Duodenal mucosa (tissue), 2 donors: ENCODE measurements around the gene DNAJC8.

Source experiments
- H3K27ac ChIP-seq: one replicate; pipeline ENCODE4 v1.7.0; 2013; ENCODE audit warnings: low read depth, low read length
- H3K27me3 ChIP-seq, 2 donors: one replicate each; pipeline ENCODE4 v1.7.0; 2013; ENCODE audit warnings: low read length in 2 of 2, control low read depth in 1 of 2; ENCODE audit not compliant: insufficient read depth in 2 of 2, control insufficient read depth in 1 of 2
- H3K36me3 ChIP-seq, 2 donors: one replicate each; pipeline ENCODE4 v1.7.0; 2013; ENCODE audit warnings: low read length in 2 of 2, control low read depth in 1 of 2; ENCODE audit not compliant: insufficient read depth in 2 of 2, control insufficient read depth in 1 of 2
- H3K4me1 ChIP-seq, 2 donors: one replicate each; pipeline ENCODE4 v1.7.0; 2013; ENCODE audit warnings: low read length in 2 of 2, control low read depth in 1 of 2; ENCODE audit not compliant: insufficient read depth in 2 of 2, control insufficient read depth in 1 of 2
- H3K4me3 ChIP-seq, 2 donors: one replicate each; pipeline ENCODE4 v1.7.0; 2013; ENCODE audit warnings: low read length in 2 of 2, low read depth in 1 of 2
- H3K9ac ChIP-seq, 2 donors: one replicate each; pipeline ENCODE4 v1.7.0; 2013; ENCODE audit warnings: low read length in 2 of 2, low read depth in 1 of 2
- H3K9me3 ChIP-seq, 2 donors: one replicate each; pipeline ENCODE4 v1.7.0; 2013; ENCODE audit warnings: low read length in 2 of 2, control low read depth in 1 of 2; ENCODE audit not compliant: control insufficient read depth in 1 of 2

The DNAJC8 gene

DNA sequence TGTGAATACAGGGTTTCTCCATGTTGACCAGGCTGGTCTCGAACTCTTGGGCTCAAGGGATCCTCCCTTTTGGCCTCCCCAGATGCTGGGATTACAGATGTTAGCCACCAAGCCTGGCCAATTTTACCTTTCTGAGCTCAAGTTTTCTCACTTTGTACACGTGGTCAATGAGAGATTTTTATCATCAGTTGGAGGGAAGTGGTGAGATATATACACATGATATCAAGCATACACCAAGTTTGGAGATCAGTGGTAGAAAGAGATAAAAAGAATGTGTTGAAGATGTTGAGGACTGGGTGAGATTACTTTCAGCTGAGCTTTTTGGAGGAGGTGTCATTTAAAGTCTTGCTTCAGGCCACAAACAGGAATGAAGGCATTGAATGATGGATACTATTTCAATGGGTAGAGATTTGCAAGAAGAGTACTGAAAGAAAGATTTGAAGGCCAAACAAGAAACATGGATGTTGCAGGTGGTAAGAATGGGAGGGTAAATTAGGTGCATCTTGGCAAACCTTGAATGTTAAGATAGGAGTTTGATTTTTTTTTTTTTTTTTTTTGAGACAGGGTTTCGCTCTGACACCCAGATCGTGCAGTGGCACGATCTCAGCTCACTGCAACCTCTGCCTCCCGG is 23.5 kb upstream of the DNAJC8 start:
- Histone ChIP-seq H3K9me3 (no peaks in the 10 kb centered on the region), H3K27ac (no peak overlapping the region), H3K36me3 (no peaks in the 10 kb centered on the region), H3K4me1 (peaks cover 9 to 19% of the 10 kb centered on the region in 2 donors), H3K27me3 (no peaks in the 10 kb centered on the region), H3K4me3 (no peak overlapping the region), H3K9ac (no peak overlapping the region)

DNA sequence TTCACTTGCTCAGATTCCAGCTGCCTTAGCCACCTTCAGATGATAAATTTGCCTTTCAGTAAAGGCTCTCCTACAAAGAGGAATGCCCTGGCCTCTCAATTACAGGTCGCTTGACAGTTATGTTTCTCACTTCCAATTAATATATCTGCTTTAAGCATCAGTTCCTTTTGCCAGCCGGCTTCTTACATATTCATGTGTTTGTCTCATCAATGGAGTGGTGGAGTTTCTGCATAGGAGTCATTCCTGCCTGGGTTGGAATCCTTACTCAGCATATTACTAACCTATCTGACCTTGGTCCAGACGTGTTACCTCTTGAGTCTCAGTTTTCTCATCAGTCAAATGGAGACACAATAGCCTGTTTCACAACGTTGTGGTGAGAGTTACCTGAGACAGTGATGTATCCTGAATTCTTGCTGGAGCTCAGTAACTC is 17.1 kb upstream of the DNAJC8 start:
- Histone ChIP-seq H3K4me1 (peaks cover 22 to 29% of the 10 kb centered on the region in 2 donors), H3K9ac (no peak overlapping the region), H3K4me3 (no peak overlapping the region), H3K36me3 (no peaks in the 10 kb centered on the region), H3K27ac (no peak overlapping the region), H3K27me3 (no peaks in the 10 kb centered on the region), H3K9me3 (no peaks in the 10 kb centered on the region)

- Histone ChIP-seq H3K9ac (peak overlapping the region in 1 of 2 donors; percentile 52), H3K4me3 (peak overlapping the region; percentile 36 to 66), H3K9me3 (no peaks in the 10 kb centered on the region), H3K27me3 (no peaks in the 10 kb centered on the region), H3K27ac (no peak overlapping the region), H3K36me3 (no peaks in the 10 kb centered on the region), H3K4me1 (peaks cover 28 to 35% of the 10 kb centered on the region in 2 donors)
These were observed 16.4 kb upstream of the DNAJC8 start for GRCh38 chr1:28249013-28249865.

DNA sequence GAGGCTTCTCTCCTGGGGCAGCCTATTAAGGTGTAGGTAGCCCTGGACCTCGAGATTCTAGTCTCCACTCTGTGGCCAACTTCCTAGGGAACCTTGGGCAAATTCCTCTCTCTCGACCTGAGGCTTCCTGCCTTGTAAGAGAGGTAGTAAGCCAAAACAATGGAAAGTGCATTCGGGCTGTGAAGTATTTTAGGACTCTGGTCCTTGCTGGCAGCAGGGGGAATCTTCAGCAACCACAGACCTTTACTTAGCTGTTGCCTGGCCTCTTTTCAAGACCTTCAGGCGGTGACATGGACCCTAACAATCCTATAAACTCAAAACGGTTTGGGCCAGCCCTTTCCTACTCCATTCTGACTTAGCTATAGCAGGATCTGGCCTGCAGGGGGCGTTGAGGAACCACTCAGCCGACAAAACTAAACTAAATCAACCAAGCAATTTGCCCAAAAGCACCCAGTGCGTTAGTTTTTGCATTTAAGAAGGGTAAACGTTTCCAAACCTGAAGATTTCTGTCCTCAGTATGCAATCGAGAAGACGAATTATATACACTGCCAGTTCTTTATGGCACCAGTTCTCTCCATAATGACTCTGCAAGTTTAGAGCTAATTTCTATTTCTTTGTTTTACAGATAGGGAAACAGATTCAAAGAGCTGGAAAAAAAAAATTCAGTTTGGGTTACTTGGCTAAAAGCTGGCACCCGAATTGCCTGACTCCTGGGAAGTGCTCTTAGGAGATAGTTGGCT is 15.6 kb upstream of the DNAJC8 start:
- Histone ChIP-seq H3K27ac (peak overlapping the region; percentile 67), H3K9ac (peak overlapping the region; percentile 50 to 52), H3K36me3 (no peaks in the 10 kb centered on the region), H3K27me3 (no peaks in the 10 kb centered on the region), H3K9me3 (no peaks in the 10 kb centered on the region), H3K4me1 (peaks cover 30 to 43% of the 10 kb centered on the region in 2 donors), H3K4me3 (peak overlapping the region; percentile 36 to 66)

DNA sequence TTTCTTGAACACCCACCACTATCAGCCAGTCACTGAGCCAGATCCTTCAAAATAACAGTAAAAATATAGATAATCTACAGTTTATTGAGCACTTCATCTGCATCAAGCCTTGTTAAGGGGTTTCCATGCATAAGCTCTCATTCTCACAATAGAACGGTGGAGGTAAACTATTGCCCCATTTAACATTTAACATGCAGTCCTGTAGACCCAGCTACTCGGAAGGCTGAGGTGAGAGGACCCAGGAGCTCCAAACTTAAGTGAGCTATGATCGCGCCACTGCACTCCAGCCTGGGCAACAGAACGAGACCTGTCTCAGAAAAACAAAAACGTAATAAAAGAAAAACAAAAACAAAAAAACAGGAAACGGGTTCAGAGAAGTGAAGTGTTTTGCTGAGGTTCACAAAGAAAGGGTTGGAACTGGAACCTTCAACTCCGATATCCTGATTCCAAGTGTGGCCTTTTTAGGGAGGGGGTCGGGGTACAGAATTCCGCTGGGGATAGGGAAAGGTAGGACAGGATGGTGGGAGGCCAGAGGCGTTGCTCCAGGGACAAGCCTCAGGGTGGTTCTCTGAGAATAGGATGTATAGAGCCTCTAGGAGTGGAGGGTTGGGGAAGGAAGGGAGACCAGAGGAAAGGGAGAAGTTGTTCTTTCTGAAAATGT is 14.9 kb upstream of the DNAJC8 start:
- Histone ChIP-seq H3K36me3 (no peaks in the 10 kb centered on the region), H3K4me3 (peak overlapping the region; percentile 64 to 66), H3K4me1 (peaks cover 34 to 50% of the 10 kb centered on the region in 2 donors), H3K27me3 (no peaks in the 10 kb centered on the region), H3K9me3 (no peaks in the 10 kb centered on the region), H3K9ac (peak overlapping the region; percentile 50 to 71), H3K27ac (peak overlapping the region; percentile 70)

DNA sequence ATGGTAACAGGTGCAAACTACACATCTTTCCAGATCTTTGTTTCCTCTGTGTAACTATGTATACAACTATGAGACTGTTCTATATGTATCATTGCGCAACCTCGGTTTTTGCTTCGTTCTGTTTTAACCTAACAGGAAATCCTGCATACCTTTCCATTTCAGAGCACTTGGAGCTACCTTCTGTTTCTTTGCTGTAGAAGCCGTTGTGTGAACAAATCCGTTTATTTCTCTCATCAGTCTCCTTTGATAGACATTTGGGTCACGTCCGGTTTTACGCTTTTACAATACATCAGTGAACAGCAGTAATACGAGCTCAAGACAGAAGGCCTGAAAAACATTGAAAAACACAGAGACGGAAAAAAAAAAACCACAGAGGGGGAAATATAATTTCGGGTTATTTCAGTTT is 13.6 kb upstream of the DNAJC8 start:
- peak overlapping the region; percentile 78 to 80 for H3K4me3 ChIP-seq
- no peaks in the 10 kb centered on the region for H3K36me3 ChIP-seq
- peaks cover 38 to 54% of the 10 kb centered on the region in 2 donors for H3K4me1 ChIP-seq
- H3K9me3 ChIP-seq, result no peaks in the 10 kb centered on the region
- H3K27me3 ChIP-seq, result no peaks in the 10 kb centered on the region
- peak overlapping the region; percentile 48 for H3K27ac ChIP-seq
- peak overlapping the region; percentile 69 to 70 for H3K9ac ChIP-seq

DNA sequence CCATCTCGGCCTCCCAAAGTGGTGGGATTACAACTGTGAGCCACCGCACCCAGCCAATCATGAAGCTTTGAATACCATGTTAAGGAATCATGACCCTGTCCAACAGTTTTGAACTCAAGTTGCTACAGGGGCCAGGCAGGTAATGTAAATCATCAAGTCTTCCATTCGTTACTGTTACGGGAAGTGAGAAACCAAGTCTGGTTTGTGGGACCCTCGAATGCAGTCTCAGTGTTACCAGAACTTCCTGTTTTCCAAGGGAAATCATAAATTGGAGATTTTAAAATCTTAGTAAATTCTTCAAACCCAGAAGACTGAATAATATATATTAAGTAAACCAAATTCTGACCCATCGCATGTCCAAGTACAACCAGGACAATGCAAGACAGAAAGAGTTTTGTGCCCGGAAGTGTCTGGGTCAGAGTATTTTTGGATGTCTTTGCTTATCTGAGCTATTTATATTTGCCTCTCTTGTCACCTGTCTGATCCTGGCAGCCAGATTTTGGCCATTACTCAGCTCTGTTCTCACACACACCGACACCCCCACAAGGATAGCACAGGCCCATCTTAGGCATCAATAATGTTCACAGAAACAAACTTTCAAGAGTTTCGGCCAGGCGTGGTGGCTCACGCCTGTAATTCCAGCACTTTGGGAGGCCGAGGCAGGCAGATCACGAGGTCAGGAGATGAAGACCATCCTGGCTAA is 11.9 kb upstream of the DNAJC8 start:
- no peaks in the 10 kb centered on the region for H3K27me3 ChIP-seq
- H3K27ac ChIP-seq, result peak overlapping the region; percentile 58
- peak overlapping the region; percentile 15 to 29 for H3K9ac ChIP-seq
- H3K4me3 ChIP-seq, result peak overlapping the region; percentile 46 to 48
- no peaks in the 10 kb centered on the region for H3K9me3 ChIP-seq
- peaks cover 3 to 4% of the 10 kb centered on the region in 2 donors for H3K36me3 ChIP-seq
- peaks cover 38 to 49% of the 10 kb centered on the region in 2 donors for H3K4me1 ChIP-seq

- Histone ChIP-seq H3K4me1 (peaks cover 30 to 43% of the 10 kb centered on the region in 2 donors), H3K9ac (peak overlapping the region; percentile 29 to 35), H3K27ac (no peak overlapping the region)
These were observed 11.0 kb upstream of the DNAJC8 start for GRCh38 chr1:28243685-28244311.

More at GRCh38 chr1:28243685-28244311, 11.0 kb upstream of the DNAJC8 start:
- Histone ChIP-seq H3K9me3 (no peaks in the 10 kb centered on the region), H3K27me3 (no peaks in the 10 kb centered on the region), H3K36me3 (peaks cover 3 to 8% of the 10 kb centered on the region in 2 donors), H3K4me3 (peak overlapping the region in 1 of 2 donors; percentile 24)
